Ramos (cell line): ENCODE measurements around the gene MAPKAP1.

Experiments used
- in situ Hi-C: fragments of 300-500 bp; cut with MboI; formaldehyde crosslinking; loops from one replicate; pipeline ENCODE4 v1.14.3; 2022; ENCODE audit warnings: low sequenced_read_pairs; ENCODE audit not compliant: unreplicated experiment

The MAPKAP1 gene

GRCh38 chr9:125439434-125440272 is 267.4 kb downstream of the MAPKAP1 start:
- in situ Hi-C loops: no loop called here

GRCh38 chr9:125438506-125439433 is 268.2 kb downstream of the MAPKAP1 start:
- in situ Hi-C loops: no loop called here

- in situ Hi-C loops: no loop called here
Observed at GRCh38 chr9:125437771-125438221, 269.2 kb downstream of the MAPKAP1 start.

- in situ Hi-C loops: no loop called here
Observed at GRCh38 chr9:125436613-125437443, 270.2 kb downstream of the MAPKAP1 start.

GRCh38 chr9:125435776-125436612 is 271.0 kb downstream of the MAPKAP1 start:
- in situ Hi-C loops: no loop called here

GRCh38 chr9:125434986-125435775 is 271.8 kb downstream of the MAPKAP1 start:
- in situ Hi-C loops: no loop called here

GRCh38 chr9:125433461-125434011 is 273.5 kb downstream of the MAPKAP1 start:
- in situ Hi-C loops: no loop called here

- in situ Hi-C loops: no loop called here
Observed at GRCh38 chr9:125432715-125433385, 274.2 kb downstream of the MAPKAP1 start.

GRCh38 chr9:125431741-125432271 is 275.2 kb downstream of the MAPKAP1 start:
- in situ Hi-C loops: no loop called here

- in situ Hi-C loops: no loop called here
Observed at GRCh38 chr9:125431012-125431305, 276.0 kb downstream of the MAPKAP1 start.

GRCh38 chr9:125430161-125431011 is 276.6 kb downstream of the MAPKAP1 start:
- in situ Hi-C loops: no loop called here

GRCh38 chr9:125429476-125430160 is 277.4 kb downstream of the MAPKAP1 start:
- in situ Hi-C loops: no loop called here

- in situ Hi-C loops: no loop called here
Observed at GRCh38 chr9:125428902-125429467, 278.0 kb downstream of the MAPKAP1 start.

- in situ Hi-C loops: no loop called here
Observed at GRCh38 chr9:125428060-125428901, 278.7 kb downstream of the MAPKAP1 start.

- in situ Hi-C loops: no loop called here
Observed at GRCh38 chr9:125427556-125427955, 279.5 kb downstream of the MAPKAP1 start.
